ENCODE data around the gene C16orf54.

- TF ChIP-seq MAX (IDR thresholded peaks at IDR 0.05) (no peak), SP1 (IDR thresholded peaks at IDR 0.05; ENCODE audit: low read depth) (no peak), CTCF (IDR thresholded peaks at IDR 0.05 in 2 of 3, conservative IDR thresholded peaks at IDR 0.05 in 1 of 3; ENCODE audit: borderline replicate concordance in 1 of 3, insufficient read depth in 1 of 3, low read depth in 2 of 3, low read length in 2 of 3) (no peak), REST (IDR thresholded peaks at IDR 0.05; ENCODE audit: low read depth) (no peak), POLR2A (IDR thresholded peaks at IDR 0.05; ENCODE audit: borderline replicate concordance, extremely low read depth, insufficient read depth, insufficient read length) (no peak), EGR1 (IDR thresholded peaks at IDR 0.05; ENCODE audit: low read depth) (no peak), SIN3A (IDR thresholded peaks at IDR 0.05; ENCODE audit: low read depth) (no peak), ZNF274 (IDR thresholded peaks at IDR 0.05; ENCODE audit: low read depth, low read length) (no peak), CEBPB (IDR thresholded peaks at IDR 0.05; ENCODE audit: low read depth) (no peak), RAD21 (IDR thresholded peaks at IDR 0.05; ENCODE audit: low read depth) (no peak), EZH2 (IDR thresholded peaks at IDR 0.05) (no peak), ELF1 (IDR thresholded peaks at IDR 0.05; ENCODE audit: borderline replicate concordance, low read depth) (no peak), ATF3 (IDR thresholded peaks at IDR 0.05) (no peak), POLR2AphosphoS5 (IDR thresholded peaks at IDR 0.05; ENCODE audit: low read depth, low read length) (no peak)
These were observed 46.2 kb downstream of the C16orf54 start for GRCh38 chr16:29699324-29700219.
